ENCODE data around the gene CREB5.

DNA sequence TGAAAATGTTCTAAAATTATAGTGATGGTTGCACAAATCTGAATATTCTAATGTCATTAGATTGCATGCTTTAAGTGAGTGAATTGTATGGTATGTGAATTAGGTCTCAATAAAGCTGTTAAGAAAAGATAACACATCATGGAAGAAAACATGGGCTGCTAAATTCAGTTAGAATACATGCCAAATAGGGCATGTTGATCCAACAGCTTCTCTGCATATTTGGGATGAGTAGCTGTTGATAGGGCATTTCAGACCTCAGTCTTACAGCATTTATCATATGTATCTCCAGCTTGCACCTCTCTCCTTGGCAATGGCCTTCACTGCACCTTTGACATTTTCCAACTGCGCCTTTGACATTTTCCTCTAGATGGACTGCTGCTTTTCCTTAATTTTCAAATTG is 13.2 kb downstream of the CREB5 start:
- TF ChIP-seq, protein P1, sequence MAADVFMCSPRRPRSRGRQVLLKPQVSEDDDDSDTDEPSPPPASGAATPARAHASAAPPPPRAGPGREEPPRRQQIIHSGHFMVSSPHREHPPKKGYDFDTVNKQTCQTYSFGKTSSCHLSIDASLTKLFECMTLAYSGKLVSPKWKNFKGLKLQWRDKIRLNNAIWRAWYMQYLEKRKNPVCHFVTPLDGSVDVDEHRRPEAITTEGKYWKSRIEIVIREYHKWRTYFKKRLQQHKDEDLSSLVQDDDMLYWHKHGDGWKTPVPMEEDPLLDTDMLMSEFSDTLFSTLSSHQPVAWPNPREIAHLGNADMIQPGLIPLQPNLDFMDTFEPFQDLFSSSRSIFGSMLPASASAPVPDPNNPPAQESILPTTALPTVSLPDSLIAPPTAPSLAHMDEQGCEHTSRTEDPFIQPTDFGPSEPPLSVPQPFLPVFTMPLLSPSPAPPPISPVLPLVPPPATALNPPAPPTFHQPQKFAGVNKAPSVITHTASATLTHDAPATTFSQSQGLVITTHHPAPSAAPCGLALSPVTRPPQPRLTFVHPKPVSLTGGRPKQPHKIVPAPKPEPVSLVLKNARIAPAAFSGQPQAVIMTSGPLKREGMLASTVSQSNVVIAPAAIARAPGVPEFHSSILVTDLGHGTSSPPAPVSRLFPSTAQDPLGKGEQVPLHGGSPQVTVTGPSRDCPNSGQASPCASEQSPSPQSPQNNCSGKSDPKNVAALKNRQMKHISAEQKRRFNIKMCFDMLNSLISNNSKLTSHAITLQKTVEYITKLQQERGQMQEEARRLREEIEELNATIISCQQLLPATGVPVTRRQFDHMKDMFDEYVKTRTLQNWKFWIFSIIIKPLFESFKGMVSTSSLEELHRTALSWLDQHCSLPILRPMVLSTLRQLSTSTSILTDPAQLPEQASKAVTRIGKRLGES (CRISPR knock-in tag; IDR thresholded peaks at IDR 0.05; ENCODE audit: borderline replicate concordance): no peak
- TF ChIP-seq ZZZ3 (CRISPR knock-in tag; IDR thresholded peaks at IDR 0.05; ENCODE audit: borderline replicate concordance) (no peak), SNRNP70 (IDR thresholded peaks at IDR 0.05; ENCODE audit: low read depth, low read length) (no peak), HOXA3 (CRISPR knock-in tag; IDR thresholded peaks at IDR 0.05) (no peak)
- TF ChIP-seq, protein P2, sequence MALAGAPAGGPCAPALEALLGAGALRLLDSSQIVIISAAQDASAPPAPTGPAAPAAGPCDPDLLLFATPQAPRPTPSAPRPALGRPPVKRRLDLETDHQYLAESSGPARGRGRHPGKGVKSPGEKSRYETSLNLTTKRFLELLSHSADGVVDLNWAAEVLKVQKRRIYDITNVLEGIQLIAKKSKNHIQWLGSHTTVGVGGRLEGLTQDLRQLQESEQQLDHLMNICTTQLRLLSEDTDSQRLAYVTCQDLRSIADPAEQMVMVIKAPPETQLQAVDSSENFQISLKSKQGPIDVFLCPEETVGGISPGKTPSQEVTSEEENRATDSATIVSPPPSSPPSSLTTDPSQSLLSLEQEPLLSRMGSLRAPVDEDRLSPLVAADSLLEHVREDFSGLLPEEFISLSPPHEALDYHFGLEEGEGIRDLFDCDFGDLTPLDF (CRISPR knock-in tag; IDR thresholded peaks at IDR 0.05): no peak
